Activated CD8-positive, alpha-beta memory T cell treated with anti-CD3 and anti-CD28 coated beads for 24 hours (primary cell): ENCODE data around the gene FIGLA.
"Not testable (repeated sequence)": the region's sequence is repeated elsewhere in the genome, so short reads cannot be mapped to it uniquely, and the experiment has no call there.

ENCODE experiments used
- DNase-seq: peaks from one replicate; pipeline ENCODE4 v3.0.0-alpha.2; 2020

FIGLA gene

GRCh38 chr2:70807828-70808118, 17.3 kb upstream of the FIGLA start:
- DNase-seq: no peak

GRCh38 chr2:70807102-70807827, 16.8 kb upstream of the FIGLA start:
- DNase-seq: no peak

GRCh38 chr2:70806620-70807019, 16.2 kb upstream of the FIGLA start:
- DNase-seq: no peak

GRCh38 chr2:70806013-70806412, 15.6 kb upstream of the FIGLA start:
- no peak for DNase-seq

GRCh38 chr2:70801607-70802263, 11.3 kb upstream of the FIGLA start:
- no peak for DNase-seq

GRCh38 chr2:70799706-70800105, 9.3 kb upstream of the FIGLA start:
- no peak for DNase-seq

- not testable (repeated sequence) for DNase-seq
These were observed 7.6 kb upstream of the FIGLA start for GRCh38 chr2:70797996-70798395.

- DNase-seq: no peak
These were observed 7.1 kb upstream of the FIGLA start for GRCh38 chr2:70797506-70797905.

GRCh38 chr2:70796262-70796661, 5.8 kb upstream of the FIGLA start:
- DNase-seq: no peak

- DNase-seq: no peak
These were observed 4.9 kb upstream of the FIGLA start for GRCh38 chr2:70795164-70795995.

GRCh38 chr2:70793450-70793849, 3.0 kb upstream of the FIGLA start:
- no peak for DNase-seq

GRCh38 chr2:70789304-70790135, 923 bp downstream of the FIGLA start:
- DNase-seq: peak; percentile 87

GRCh38 chr2:70785137-70785911, 5.1 kb downstream of the FIGLA start:
- DNase-seq: peak; percentile 64

GRCh38 chr2:70784320-70784719, 6.1 kb downstream of the FIGLA start:
- no peak for DNase-seq

- no peak for DNase-seq
These were observed 10.4 kb downstream of the FIGLA start for GRCh38 chr2:70779911-70780545.

- DNase-seq: no peak
These were observed 11.0 kb downstream of the FIGLA start for GRCh38 chr2:70779491-70779890.

GRCh38 chr2:70778676-70779075, 11.8 kb downstream of the FIGLA start:
- DNase-seq: no peak

GRCh38 chr2:70777450-70777849, 13.0 kb downstream of the FIGLA start:
- no peak for DNase-seq

- DNase-seq: no peak
These were observed 14.2 kb downstream of the FIGLA start for GRCh38 chr2:70776266-70776665.

- no peak for DNase-seq
These were observed 15.3 kb downstream of the FIGLA start for GRCh38 chr2:70775141-70775540.

- no peak for DNase-seq
These were observed 17.8 kb downstream of the FIGLA start for GRCh38 chr2:70772486-70773155.
